T1000 (cell line): ENCODE measurements around the gene PHACTR1.

Source experiments
- DNase-seq: peaks from one replicate; lab custom pipeline; 2025; ENCODE audit warnings: mixed read lengths; lab: John Stamatoyannopoulos, UW

PHACTR1 gene

DNA sequence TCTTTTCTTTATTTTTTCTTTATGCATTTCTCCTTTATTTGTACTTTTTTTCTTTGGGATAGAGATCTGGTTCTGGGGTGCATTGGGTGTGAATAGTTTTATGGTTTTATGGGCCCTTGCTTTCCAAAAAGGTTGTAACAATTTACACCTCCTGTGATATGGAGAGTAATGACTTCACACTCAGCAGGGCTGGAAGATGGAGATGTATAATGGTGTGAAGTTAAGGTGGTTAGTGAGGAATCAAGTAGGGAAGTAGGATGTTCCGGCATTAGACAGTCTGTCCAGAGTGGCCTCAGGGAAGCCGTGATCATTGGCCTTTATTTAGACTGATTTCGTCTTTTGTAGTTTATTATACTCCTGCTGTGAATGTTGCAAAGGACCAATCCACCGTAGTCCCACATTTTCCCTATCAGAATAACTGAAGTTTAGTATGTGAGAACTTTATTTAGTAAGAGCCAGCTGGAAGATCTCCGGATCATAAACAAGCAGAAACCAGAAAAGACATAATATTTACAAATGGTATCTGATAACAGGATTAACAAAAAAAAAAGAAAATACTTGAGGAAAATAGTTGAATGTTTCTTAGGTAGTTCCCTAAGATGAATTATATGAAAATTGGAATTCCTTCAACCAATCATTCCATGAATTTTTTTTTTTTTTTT, 356.2 kb downstream of the PHACTR1 start:
- DNase-seq: no peak

GRCh38 chr6:13074415-13075140, 358.0 kb downstream of the PHACTR1 start:
- DNase-seq: no peak

GRCh38 chr6:13075141-13075845, 358.7 kb downstream of the PHACTR1 start:
- no peak for DNase-seq

- DNase-seq: no peak
These were observed 360.0 kb downstream of the PHACTR1 start for GRCh38 chr6:13076575-13076974.

GRCh38 chr6:13077117-13077516, 360.6 kb downstream of the PHACTR1 start:
- DNase-seq: no peak

GRCh38 chr6:13079096-13079723, 362.6 kb downstream of the PHACTR1 start:
- DNase-seq: no peak

DNA sequence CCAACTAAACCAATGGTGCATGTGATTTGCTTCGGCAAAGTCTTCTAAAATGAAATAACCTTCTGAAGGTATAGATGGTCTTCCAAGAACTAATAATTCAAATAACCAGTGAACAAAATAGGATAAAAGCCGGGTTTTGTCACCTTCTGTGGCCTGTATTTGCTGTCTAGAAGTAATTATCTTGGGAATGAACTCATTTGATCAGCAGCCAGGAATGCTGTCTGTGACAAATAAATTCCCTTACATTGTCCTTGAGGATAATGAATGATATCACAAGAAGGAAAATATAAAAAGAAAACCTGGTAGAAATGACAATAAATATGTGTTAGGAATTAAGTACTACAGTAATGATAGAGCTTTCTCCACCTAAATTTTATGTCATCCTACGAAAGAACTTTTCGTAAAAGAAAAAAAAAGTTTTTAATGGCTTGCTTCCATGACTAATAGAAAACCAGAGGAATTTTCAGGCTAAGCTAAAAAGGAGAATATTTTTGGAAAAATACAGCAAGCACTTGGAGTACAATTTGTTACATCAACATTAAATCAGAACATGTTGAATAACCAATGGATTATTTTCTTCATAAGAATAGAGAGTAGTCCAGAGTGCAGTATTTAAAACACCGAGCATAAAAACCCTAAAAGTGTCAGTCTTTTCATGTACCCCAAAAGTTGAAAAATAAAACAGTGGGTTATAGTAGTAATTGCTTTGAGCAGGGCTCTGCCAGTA, 364.1 kb downstream of the PHACTR1 start:
- DNase-seq: no peak

DNA sequence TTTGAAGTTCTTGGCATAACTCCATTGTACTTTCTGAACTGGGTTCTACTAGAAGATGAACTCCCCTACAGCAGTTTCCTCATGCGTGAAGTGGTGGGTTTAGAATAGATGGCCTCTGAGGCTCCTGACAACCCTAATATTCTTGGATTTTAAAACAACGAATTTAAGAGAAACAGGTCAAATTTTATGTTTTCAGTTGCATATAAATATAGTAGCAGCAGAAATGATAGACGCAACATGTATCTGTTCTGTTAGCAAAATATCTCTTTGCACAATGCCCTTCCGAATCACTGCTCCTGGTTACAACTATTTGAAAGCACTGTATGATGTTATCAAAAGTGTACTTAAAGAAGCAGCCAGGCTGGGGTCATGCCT, 364.6 kb downstream of the PHACTR1 start:
- DNase-seq: no peak

GRCh38 chr6:13089296-13089994, 372.9 kb downstream of the PHACTR1 start:
- DNase-seq: no peak

DNA sequence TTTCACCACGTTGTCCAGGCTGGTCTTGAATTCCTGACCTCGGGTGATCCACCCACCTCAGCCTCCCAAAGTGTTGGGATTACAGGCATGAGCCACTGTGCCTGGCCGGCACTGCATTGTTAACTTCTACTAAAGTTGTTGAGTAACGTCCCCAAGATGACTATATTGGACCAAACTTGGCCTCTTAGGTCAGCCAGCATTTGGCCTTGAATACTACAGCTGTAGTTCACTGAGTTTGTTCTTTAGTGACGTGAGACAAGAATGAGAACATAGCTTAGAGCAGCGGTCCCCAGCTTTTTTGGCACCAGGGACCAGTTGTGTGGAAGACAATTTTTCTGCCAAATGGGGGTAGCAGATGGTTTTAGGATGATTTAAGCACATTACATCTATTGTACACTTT, 374.6 kb downstream of the PHACTR1 start:
- DNase-seq: no peak

DNA sequence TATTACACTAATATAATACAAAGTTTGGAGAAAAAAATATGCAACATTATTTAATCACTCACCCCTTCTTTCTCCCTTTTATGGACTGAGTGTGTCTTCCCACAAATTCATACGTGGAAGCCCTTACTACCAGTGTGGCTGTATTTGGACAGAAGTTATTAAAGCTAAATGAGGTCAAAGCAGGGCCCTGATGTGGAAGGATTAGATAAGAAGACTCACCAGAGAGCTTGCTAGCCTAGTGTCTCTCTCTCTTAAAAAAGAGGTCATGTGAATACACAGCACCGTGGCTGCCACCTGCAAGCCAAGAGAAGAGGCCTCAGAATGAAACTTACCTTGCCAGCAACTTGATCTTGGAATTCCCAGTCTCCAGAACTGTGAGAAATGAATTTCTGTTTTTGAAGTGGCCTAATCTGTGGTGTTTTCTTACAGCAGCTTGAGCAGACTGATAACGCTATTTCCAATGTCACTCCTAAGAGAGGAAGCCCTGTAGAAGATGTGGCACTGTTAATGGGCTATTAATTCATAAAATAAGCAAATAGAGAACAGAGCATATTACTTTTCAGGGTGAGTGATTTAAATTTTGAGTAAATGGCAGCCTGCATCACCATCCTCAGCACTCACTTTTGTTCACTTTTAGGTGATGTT, 378.3 kb downstream of the PHACTR1 start:
- no peak for DNase-seq

- no peak for DNase-seq
These were observed 379.5 kb downstream of the PHACTR1 start for GRCh38 chr6:13096084-13096483.

DNA sequence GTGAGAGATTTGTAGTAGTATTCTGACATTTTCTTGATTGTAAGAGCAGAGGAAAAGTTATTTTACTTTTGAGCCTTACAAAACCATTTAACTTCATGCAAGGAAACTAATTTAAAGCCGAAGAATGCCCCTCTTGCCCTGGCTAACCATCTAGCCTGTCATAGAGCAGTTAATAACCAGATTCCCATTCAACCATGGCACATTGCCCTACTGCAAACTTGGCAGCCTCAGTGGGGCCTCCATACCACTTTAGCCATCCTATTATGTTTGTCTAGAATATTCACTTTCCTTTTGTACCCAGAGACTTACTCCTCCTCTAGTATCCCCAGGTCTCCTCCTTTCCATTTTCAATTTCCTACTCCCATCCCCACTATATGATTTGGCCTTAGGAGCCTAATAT, 380.9 kb downstream of the PHACTR1 start:
- no peak for DNase-seq

- DNase-seq: no peak
These were observed 381.4 kb downstream of the PHACTR1 start for GRCh38 chr6:13098006-13098405.

DNA sequence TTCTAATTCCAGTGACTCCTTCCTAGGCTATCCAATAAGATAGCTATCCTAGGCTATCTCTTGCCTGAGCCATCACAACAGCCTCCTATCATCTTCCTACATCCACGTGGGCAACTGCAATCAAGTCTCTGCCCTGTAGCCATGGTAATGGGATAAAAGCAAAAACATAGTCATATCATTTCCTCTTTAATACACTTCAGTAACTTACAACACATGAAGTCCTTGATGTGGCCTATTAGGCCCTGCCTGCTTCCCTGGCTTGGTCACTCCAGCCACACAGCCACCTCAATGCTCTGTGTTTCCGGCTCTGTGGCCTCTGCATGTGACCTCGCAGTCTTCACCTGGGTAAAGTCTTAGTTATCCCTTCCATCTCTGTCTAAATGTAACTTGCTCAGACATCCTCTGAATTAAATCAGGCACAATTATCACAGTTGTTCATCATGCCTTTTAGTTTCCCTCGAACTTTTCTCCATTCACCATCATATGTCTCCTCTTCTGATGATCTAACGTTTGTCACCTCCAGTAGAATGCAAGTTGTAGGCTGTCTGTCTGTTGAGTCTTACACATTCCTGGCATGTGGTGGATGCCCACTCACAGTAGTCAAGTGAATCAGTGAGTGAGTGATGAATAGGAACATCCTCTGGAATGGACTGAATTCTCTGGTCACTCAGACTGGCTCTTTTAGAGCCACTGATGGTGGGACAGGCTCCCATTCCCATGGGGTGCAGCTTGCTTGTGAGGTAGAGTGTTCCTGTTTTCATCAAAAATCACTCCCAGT, 382.4 kb downstream of the PHACTR1 start:
- DNase-seq: no peak

DNA sequence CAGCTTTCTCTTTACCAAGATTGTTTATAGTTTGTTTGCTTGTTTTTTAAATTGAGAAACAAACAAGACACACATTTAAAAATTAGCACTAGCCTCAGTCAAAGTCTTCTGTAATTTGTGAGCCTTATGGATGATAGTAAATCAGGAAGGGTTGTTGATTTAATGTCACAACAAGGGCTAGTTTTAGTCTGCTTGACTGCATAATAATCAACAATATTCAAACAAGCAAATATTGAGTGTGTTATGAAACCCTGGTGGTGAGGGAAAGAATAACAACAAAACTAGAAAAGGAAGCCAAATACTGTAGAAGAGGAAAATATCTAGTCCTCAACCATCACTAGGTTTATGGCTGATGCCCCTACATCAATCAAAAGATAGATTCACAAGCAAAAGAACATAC, 383.2 kb downstream of the PHACTR1 start:
- DNase-seq: no peak

DNA sequence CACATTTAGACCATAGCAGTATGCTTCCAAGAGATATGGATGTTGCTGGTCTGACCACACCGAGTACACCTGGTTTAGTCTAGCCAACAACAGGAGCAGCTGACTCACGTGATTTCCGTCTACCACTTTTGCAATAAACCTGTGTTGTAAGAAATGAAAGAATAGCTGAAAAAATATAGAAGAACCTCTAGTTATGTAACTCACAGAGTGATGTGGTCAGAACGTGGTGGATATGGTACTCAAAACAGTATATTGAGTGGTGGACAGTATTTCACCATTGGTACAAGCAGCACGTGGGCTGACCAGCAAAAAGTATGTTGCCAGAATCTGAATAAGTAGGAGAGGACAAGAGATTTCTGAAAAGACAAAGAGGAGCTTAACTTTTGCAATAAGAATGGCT, 384.8 kb downstream of the PHACTR1 start:
- DNase-seq: no peak

GRCh38 chr6:13101985-13102384, 385.4 kb downstream of the PHACTR1 start:
- no peak for DNase-seq

DNA sequence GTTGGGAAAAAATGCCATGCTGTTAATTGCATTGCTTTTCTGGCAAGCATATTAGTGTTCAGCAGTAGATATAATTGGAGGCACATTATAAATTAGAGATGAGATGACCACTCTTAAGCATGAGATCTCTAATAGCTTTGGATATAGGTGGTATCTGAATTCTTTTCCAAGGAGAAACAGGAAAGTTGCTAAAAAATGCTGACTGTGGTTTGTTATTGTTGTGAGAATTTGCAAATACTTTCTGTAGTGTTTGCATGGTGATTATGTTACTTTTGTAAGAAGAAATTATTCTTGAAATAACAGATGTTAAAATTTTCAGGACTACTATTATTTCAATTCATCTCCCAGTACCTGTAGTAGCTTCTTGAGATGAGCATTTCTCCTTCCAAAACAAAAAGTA, 386.6 kb downstream of the PHACTR1 start:
- DNase-seq: no peak

DNA sequence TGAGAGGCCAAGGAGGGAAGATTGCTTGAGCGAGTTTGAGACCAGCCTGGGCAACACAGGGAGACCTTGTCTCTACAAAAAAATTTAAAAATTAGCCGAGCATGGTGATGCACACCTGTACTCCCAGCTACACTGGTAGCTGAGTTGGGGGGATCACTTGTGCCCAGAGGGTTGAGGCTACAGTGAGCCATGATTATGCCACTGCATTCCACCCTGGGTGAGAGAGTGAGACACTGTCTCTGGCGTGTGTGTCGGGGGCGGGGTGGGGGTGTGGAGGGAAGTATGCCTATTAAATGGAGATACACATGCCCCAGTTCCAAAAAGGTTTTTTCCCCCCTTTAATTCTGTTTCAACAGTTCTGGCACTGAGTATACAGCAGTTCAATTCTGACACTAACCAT, 388.6 kb downstream of the PHACTR1 start:
- no peak for DNase-seq
